NCI-H2029 treated with DMSO at 0.1 percent for 48 hours (cell line): ENCODE results near the gene SNRPD3.
"Not testable (repeated sequence)": the region's sequence is repeated elsewhere in the genome, so short reads cannot be mapped to it uniquely, and the experiment has no call there.

Experiments used
- DNase-seq: peaks from one replicate; lab custom pipeline; 2025; lab: John Stamatoyannopoulos, UW

SNRPD3 gene

DNA sequence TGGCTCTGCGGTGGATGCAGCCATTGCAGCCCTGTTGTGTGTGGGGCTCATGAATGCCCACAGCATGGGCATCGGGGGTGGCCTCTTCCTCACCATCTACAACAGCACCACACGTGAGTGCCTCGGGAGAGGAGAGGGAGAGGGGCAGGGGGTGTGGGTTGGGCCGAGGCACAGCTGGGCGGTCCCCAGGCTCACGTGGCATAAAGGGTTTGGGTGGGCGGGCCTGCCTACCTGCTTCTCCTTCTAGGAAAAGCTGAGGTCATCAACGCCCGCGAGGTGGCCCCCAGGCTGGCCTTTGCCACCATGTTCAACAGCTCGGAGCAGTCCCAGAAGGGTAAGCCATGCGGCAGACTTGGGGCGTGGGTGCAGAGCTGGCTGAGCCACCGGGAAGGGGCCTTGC, 59.0 kb downstream of the SNRPD3 start:
- DNase-seq: not testable (repeated sequence)

DNA sequence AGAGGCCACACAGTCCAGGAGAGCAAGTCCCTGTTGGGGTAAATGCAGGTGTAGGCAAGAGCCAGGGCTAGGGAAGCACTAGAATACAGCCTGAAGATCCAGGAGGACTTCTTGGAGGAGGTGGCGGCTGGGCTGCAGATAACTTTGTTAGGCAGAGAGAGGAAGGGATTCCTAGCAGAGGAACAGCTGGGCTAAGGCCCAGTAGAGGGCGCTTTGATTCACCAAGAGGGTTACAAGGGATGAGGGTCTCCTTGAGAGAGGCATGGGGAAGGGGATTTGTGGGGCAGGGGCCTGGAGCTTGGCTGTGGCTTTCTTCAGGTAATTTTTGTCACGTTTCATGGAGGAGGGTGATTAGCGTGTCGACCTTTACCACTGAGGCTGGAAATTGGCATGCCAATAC, 65.4 kb downstream of the SNRPD3 start:
- not testable (repeated sequence) for DNase-seq

GRCh38 chr22:24622596-24622995, 66.8 kb downstream of the SNRPD3 start:
- DNase-seq: not testable (repeated sequence)
